ENCODE data around the gene SAT1.
"Not testable (repeated sequence)": the region's sequence is repeated elsewhere in the genome, so short reads cannot be mapped to it uniquely, and the experiment has no call there.

SAT1 gene

GRCh38 chrX:23782863-23783588 lies at the start of gene SAT1:
SAT1 (plus strand) TSS chrX:23783173; CDS start chrX:23783352, 179 bp downstream.
- DNase-seq, result peak; percentile 97

- peak; percentile 64 for DNase-seq
Measured at GRCh38 chrX:23736030-23736429, 46.9 kb upstream of the SAT1 start.

GRCh38 chrX:23737413-23737812 lies 45.6 kb upstream of the SAT1 start:
- peak; percentile 17 for DNase-seq

- peak; percentile 86 for DNase-seq
Measured at GRCh38 chrX:23742174-23742696, 40.7 kb upstream of the SAT1 start.

- DNase-seq, result peak; percentile 92
Measured at GRCh38 chrX:23742697-23743622, 40.0 kb upstream of the SAT1 start, which contains the start of gene ACOT9. ACOT9 (minus strand) TSS chrX:23743276; CDS start chrX:23743144, 132 bp downstream.

- not testable (repeated sequence) for DNase-seq
Measured at GRCh38 chrX:23743623-23743971, 39.4 kb upstream of the SAT1 start.

GRCh38 chrX:23745786-23746185 lies 37.2 kb upstream of the SAT1 start:
- no peak for DNase-seq

- DNase-seq, result no peak
Measured at GRCh38 chrX:23749129-23749528, 33.8 kb upstream of the SAT1 start.

- DNase-seq, result no peak
Measured at GRCh38 chrX:23749576-23749975, 33.4 kb upstream of the SAT1 start.

GRCh38 chrX:23752740-23753415 lies 30.1 kb upstream of the SAT1 start:
- DNase-seq, result no peak

GRCh38 chrX:23754664-23755063 lies 28.3 kb upstream of the SAT1 start:
- DNase-seq, result no peak

- peak; percentile 72 for DNase-seq
Measured at GRCh38 chrX:23756165-23756564, 26.8 kb upstream of the SAT1 start.

GRCh38 chrX:23759821-23760220 lies 23.2 kb upstream of the SAT1 start:
- DNase-seq, result no peak

GRCh38 chrX:23764188-23764984 lies 18.6 kb upstream of the SAT1 start:
- DNase-seq, result no peak

- DNase-seq, result no peak
Measured at GRCh38 chrX:23765449-23765848, 17.5 kb upstream of the SAT1 start.

- no peak for DNase-seq
Measured at GRCh38 chrX:23765868-23766267, 17.1 kb upstream of the SAT1 start.

GRCh38 chrX:23766650-23767551 lies 16.1 kb upstream of the SAT1 start:
- DNase-seq, result no peak

GRCh38 chrX:23770142-23770541 lies 12.8 kb upstream of the SAT1 start:
- DNase-seq, result no peak

GRCh38 chrX:23771086-23771485 lies 11.9 kb upstream of the SAT1 start:
- DNase-seq, result not testable (repeated sequence)

GRCh38 chrX:23773601-23774175 lies 9.3 kb upstream of the SAT1 start:
- no peak for DNase-seq

GRCh38 chrX:23776363-23776762 lies 6.6 kb upstream of the SAT1 start:
- DNase-seq, result no peak

Measured in NCI-H69 (cell line).